NB4 (cell line): ENCODE results near the gene MYO10.

Source experiments
- DNase-seq: peaks from one replicate; pipeline ENCODE4 v3.0.0; 2010; ENCODE audit warnings: low read depth
- H3K4me3 ChIP-seq: one replicate; pipeline ENCODE4 v1.5.1; 2011; ENCODE audit warnings: mild to moderate bottlenecking, low read depth, low read length, moderate library complexity
- MYC ChIP-seq: IDR thresholded peaks from 2 replicates; pipeline ENCODE4 v1.6.1; 2011; ENCODE audit warnings: low read depth, low read length
- POLR2A ChIP-seq: IDR thresholded peaks from 2 replicates; pipeline ENCODE4 v1.6.1; 2011; ENCODE audit warnings: mild to moderate bottlenecking; ENCODE audit not compliant: insufficient read length; ENCODE audit errors: extremely low read depth
- TF ChIP-seq, protein P1 (sequence below): IDR thresholded peaks from one replicate; pipeline ENCODE4 v1.5.1; 2012; ENCODE audit warnings: low read depth, low read length
- TF ChIP-seq, protein P2 (sequence below): IDR thresholded peaks from 2 replicates; pipeline ENCODE4 v1.6.1; 2011; ENCODE audit warnings: low read depth, low read length

The MYO10 gene

DNA sequence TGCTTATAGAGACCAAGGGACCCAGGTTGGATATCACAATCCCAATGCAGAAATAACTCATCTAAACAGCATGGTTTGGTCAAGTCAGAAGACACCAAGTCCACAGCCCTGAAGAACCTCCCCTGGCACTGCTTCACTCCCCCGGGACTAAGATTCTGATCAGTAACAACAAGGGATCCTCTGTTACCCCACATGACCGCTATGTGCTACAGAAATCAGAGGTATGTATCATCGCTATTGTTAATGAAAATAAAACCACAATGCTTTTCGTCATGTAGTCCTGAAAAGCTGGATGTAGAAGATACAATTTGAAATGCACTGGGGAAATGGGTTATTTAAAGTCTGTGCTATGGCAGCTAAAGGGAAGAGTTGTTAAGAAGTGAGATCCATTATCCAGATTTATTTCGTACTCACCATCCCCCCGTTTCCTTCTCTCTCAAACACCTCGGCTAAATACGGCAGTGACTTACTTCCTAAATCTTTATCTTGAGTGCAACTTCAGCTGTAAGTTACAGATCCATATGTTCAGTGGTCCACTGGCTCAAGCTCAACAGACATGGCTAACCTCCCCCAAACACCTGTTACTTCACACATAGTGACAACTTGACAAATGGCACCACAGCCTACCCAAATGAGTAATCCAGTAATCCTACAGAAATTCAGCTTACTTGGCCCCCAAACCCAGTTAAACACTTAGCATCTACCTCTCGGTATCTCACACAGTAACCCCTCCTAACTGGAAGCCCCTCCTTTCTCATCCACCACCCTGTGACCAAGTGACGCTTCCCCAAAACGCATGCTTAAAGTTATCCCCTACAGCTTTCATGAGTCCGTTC is 129.2 kb downstream of the MYO10 start:
- no peak for DNase-seq
- TF ChIP-seq, protein P1, sequence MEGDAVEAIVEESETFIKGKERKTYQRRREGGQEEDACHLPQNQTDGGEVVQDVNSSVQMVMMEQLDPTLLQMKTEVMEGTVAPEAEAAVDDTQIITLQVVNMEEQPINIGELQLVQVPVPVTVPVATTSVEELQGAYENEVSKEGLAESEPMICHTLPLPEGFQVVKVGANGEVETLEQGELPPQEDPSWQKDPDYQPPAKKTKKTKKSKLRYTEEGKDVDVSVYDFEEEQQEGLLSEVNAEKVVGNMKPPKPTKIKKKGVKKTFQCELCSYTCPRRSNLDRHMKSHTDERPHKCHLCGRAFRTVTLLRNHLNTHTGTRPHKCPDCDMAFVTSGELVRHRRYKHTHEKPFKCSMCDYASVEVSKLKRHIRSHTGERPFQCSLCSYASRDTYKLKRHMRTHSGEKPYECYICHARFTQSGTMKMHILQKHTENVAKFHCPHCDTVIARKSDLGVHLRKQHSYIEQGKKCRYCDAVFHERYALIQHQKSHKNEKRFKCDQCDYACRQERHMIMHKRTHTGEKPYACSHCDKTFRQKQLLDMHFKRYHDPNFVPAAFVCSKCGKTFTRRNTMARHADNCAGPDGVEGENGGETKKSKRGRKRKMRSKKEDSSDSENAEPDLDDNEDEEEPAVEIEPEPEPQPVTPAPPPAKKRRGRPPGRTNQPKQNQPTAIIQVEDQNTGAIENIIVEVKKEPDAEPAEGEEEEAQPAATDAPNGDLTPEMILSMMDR, result no peak
- TF ChIP-seq, protein P2, sequence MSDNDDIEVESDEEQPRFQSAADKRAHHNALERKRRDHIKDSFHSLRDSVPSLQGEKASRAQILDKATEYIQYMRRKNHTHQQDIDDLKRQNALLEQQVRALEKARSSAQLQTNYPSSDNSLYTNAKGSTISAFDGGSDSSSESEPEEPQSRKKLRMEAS, result no peak
- no peak for TF ChIP-seq MYC
- H3K4me3 ChIP-seq, result no peak overlapping the region

DNA sequence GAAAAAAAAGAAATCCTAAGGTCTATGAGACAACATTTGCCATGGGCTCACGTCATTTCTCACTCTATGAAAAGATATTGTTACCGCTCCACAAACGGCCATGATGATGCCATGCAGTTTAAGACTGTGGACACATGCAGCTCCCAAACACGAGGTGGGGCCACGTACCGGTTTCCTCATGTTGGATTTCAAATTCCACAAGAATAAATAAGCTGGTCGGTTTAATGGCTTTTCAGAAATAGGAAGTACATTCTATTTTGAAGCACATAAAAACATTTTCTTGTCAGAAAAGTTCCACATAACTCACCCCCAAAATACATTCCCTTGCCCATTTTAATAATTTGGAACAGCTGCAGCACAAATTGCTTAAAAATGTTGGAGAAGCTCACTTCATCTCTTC is 130.6 kb downstream of the MYO10 start:
- DNase-seq, result no peak
- TF ChIP-seq POLR2A (no peak), MYC (no peak)
- TF ChIP-seq, protein P1, result no peak
- TF ChIP-seq, protein P2, result no peak
- H3K4me3 ChIP-seq, result no peak overlapping the region

DNA sequence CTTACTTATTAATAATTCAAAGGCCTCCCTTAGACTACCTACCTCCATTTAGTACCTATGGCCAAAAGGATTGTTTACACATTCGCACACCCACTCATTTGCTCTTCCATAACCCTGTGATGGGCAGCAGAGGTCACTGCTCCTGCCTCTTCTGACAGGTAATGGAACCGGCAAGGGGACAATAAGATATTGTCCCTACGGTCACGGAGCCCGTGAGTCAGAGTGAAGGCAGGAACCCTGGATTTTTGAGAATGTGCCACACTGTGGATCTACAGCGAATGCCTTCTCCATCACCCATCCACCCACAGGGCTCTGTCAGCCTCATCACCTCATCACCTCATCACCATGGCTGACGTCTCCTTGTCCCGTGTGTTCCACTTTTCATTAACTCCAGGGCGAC is 132.3 kb downstream of the MYO10 start:
- TF ChIP-seq, protein P2, result no peak
- TF ChIP-seq MYC (no peak), POLR2A (no peak)
- TF ChIP-seq, protein P1, result no peak
- H3K4me3 ChIP-seq, result no peak overlapping the region
- DNase-seq, result no peak

DNA sequence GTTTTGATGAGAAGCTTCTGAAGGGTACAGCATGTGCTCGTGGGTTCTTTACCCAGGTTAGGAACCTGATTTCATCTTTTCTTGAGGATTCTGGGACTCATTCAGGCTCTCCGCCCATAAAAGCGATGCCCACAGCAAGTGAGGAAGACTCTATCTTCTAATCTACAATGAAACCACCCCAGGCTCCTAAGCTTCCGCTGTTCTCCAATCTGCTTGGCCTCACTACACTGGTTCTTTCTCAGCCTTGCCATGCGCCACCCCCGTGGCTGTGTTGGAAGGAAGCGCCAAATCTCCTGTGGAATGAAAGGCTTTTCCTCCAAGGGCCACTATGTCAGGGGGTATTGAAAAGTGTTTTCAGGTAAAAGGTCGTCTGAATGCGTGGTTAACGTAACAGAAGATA is 135.6 kb downstream of the MYO10 start:
- no peak for DNase-seq
- no peak for TF ChIP-seq MYC
- TF ChIP-seq, protein P2, result no peak
- TF ChIP-seq, protein P1, result no peak
- TF ChIP-seq POLR2A, result no peak

DNA sequence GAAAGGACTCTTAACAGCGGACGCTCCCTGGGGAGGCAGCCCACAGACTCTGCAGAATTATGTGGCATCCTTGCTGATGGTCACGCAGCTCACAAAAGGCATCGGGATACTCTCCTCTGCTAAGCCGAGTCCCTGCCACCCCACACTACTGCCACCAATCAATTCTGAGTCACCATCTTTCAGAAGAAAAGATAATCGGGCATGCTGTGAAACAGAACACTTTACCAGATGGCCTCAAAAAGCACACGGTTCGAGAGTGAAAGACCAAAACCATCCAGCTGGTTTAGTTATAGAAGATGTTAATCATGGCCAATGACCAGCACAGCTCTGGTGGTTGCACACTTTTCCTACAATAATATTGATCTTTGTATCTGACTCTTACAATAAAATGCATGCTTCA is 136.3 kb downstream of the MYO10 start:
- TF ChIP-seq POLR2A (no peak), MYC (no peak)
- TF ChIP-seq, protein P1, result no peak
- TF ChIP-seq, protein P2, result no peak
- DNase-seq, result no peak
- no peak overlapping the region for H3K4me3 ChIP-seq

More for the DNA sequence above, 135.6 kb downstream of the MYO10 start:
- H3K4me3 ChIP-seq, result no peak overlapping the region

DNA sequence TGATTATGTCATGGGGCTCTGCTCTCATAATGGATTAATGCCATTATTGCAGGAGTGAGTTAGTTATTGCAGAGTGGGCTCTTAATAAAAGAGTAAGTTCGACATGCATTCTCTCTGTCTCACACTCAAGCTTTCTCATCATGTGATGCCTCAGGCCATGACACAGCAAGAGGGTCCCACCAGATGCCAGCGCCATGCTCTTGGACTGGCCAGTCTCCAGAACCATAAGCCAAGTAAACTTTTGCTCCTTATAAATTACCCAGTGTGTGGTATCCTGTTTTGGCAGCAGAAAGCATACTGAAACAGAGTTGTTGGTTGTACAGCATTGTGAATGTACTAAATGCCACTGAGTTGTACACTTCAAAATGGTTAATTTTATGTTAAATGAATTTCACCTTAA is 138.1 kb downstream of the MYO10 start:
- TF ChIP-seq MYC (no peak), POLR2A (no peak)
- TF ChIP-seq, protein P2, result no peak
- TF ChIP-seq, protein P1, result no peak
- H3K4me3 ChIP-seq, result no peak overlapping the region
- no peak for DNase-seq
